Hematopoietic multipotent progenitor cell treated with erythropoietin and hydrocortisone succinate and interleukin-3 and kit ligand, for 8 days (in vitro differentiated cells): Measurements from ENCODE around the gene PIGQ.
"Not testable (repeated sequence)": the region's sequence is repeated elsewhere in the genome, so short reads cannot be mapped to it uniquely, and the experiment has no call there.

ENCODE experiments used
- DNase-seq: peaks from one replicate; pipeline ENCODE4 v3.0.0-alpha.2; 2015

The PIGQ gene

GRCh38 chr16:588889-589657 lies 19.3 kb downstream of the PIGQ start:
- DNase-seq = peak; percentile 95

DNA sequence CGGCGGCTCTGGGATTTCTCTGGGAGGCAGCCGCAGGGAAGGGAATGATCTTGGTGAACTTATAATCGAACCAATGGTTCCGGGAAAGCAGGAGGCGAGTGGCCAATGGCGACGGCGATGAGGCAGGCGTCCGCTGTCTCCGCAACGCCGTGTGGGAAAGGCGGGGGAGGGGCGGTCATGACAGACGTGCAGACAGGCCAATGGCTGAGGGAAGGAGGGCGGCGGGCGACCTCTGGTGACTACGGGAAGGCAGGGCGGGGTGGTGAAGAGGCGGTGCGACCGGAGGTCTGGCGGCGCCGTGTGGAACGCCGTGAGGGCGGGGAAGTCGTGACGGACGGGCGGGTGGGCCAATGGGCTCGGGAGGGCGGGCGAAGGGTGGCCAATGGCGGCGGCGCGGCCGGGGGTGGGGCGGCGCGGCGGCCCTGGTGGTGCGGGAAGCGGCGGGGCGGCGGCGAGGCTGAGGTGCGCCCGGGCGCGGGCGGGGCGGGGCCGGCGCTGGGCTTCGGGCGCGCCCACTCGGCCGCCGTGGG lies 20.0 kb downstream of the PIGQ start, which contains the start of gene RAB40C:
RAB40C (plus strand) TSS at position 409 of the 530 bp plus-strand sequence. CDS start 226 bp downstream, outside the sequence.
- DNase-seq = peak; percentile 97

DNA sequence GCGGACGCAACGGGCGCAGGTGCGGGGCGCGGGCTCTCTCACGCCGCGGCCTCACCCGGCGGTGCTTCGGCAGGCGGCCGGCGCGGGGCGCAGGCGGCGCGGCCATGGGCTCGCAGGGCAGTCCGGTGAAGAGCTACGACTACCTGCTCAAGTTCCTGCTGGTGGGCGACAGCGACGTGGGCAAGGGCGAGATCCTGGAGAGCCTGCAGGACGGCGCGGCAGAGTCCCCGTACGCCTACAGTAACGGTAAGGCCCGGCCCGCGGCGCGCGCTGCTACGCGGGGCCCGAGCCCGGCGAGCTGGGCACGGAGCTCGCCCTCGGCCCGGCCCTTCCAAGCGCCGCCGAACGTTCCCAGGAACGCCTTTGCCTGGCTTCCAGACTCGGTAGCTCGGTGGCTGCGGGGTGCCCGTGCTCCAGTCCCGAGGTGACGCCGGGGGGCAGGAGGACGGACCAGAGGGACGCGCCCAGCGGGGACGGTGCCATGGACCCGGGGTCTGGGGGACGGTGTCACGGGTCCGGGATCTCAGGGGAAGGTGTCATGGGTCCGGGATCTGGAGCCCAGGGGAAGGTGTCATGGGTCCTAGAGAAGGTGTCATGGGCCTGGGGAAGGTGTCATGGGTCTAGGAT lies 20.5 kb downstream of the PIGQ start:
- no peak for DNase-seq

DNA sequence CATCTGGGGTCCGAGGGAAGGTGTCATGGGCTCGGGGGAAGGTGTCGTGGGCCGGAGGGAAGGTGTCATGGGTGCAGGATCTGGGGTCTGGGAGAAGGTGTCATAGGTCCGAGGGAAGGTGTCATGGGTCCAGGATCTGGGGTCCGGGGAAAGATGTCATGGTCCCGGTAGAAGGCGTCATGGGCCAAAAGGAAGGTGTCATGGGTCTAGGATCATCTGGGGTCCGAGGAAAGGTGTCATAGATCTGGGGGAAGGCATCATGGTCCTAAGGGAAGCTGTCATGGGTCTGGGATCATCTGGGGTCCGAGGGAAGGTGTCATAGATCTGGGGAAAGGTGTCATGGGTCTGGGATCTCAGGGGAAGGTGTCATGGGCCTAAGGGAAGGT lies 21.0 kb downstream of the PIGQ start:
- no peak for DNase-seq

DNA sequence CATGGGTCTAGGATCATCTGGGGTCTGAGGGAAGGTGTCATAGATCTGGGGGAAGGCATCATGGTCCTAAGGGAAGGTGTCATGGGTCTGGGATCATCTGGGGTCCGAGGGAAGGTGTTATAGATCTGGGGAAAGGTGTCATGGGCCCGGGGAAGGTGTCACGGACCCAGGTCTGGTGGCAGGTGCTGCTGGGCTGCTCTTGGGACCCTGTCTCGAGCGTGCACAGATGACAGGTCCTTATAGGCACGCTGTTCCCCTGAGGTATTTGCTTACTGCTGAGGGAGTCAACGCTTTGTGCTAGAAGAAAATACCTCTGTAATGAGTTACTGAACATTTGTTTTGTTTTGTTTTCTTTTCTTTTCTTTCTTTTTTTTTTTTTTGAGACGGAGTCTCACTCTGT lies 21.5 kb downstream of the PIGQ start:
- DNase-seq = no peak

GRCh38 chr16:591892-592517 lies 22.2 kb downstream of the PIGQ start:
- no peak for DNase-seq

- DNase-seq = peak; percentile 25
These were observed 22.9 kb downstream of the PIGQ start for GRCh38 chr16:592518-593306.

DNA sequence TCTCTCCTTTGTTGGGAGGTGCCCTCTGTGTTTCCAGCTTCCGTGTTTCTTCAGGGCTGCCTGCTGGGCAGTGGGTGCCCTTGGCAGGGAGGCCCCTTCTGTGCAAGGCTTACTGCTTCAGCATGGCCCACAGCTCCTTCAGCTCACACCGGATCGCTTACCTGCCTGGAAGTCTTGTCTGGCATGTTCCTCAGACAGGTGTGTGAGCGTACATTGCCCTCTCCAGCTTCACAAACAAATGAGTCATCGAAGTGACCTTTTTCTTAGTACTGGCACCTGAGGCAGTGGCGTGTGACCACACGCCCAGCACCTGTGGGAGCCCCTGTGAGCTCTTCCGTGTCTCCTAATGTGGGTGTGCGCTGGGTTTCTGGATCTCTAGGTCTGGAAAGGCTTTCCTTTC lies 23.6 kb downstream of the PIGQ start:
- DNase-seq = no peak

GRCh38 chr16:593807-594206 lies 24.0 kb downstream of the PIGQ start:
- no peak for DNase-seq

DNA sequence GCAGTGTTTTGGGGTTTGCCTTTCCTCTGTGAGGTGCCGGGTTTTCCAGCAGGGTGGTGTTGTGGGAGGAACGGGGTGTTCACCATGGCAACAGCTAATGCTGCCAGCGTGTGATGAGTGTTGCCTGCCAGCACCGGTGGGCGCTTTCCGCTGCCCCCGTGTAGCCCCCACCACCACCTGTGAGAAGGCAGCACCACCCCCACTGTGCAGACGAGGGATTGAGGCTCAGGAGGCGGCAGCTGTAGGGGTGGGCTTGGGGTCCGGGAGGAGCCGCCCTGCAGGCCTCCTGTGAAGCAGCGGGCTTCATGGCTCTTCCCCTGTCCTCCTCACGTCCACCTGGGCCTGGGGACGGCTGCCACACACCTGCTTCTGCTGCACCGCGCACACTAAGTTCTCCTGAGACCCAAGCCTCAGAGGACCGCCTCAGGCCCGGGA lies 25.3 kb downstream of the PIGQ start:
- no peak for DNase-seq

GRCh38 chr16:595942-596735 lies 26.4 kb downstream of the PIGQ start:
- no peak for DNase-seq

DNA sequence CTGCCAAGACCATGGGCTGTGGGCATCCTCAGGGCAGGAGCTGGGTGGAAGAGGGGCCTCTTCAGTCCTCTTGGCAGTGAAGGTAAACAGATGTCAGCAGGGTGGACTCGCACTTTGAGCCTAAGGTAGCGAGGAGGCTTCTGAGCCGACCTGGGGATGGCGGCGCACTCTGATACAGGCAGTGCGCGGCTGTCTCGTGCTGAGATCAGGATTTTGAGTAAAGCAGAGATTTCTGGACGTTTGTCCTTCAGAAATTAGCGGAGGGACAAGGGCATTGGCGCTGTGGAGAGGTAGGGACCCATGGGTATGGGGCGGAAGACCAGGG lies 26.9 kb downstream of the PIGQ start:
- no peak for DNase-seq

DNA sequence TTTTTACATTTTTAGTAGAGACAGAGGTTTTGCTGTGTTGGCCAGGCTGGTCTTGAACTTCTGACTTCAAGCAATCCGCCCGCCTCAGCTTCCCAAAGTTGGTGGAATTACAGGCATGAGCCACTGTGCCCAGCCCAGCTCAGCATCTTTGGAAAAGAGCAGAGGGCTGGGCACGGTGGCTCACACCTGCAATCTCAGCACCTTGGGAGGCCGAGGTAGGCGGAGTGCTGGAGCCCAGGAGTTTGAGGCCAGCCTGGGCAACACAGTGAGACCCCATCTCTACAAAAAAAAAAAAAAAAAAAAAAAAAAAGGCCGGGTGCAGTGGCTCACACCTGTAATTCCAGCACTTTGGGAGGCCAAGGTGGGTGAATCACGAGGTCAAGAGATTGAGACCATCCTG lies 27.9 kb downstream of the PIGQ start:
- DNase-seq = not testable (repeated sequence)

- no peak for DNase-seq
These were observed 29.3 kb downstream of the PIGQ start for GRCh38 chr16:598823-599739.

DNA sequence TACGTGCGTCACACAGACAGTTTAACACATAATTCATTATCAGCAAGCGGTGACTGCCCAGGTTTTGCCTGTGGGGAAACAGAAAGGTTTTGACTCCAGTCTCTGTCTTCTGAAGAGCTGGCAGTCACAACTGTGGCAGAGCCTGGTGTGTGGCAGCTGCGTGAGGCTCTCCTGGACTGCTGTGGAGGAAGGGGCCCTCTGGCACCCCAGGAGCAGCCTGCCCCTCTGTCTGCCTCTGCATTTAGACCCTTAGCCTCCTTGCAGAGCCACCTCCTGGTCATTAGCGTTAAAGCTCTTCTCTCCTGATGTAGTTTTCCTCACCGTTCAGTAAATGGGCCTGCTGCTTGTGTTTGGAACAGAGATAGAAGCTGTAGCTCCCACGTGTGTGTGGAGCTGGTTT lies 31.0 kb downstream of the PIGQ start:
- DNase-seq = peak; percentile 52

GRCh38 chr16:603933-604332 lies 34.2 kb downstream of the PIGQ start:
- no peak for DNase-seq

- DNase-seq = no peak
These were observed 37.0 kb downstream of the PIGQ start for GRCh38 chr16:606656-607307.

GRCh38 chr16:608019-608418 lies 38.3 kb downstream of the PIGQ start:
- DNase-seq = no peak

- no peak for DNase-seq
These were observed 39.5 kb downstream of the PIGQ start for GRCh38 chr16:609316-609715.

GRCh38 chr16:609984-610383 lies 40.2 kb downstream of the PIGQ start:
- DNase-seq = no peak
